Renal cortex interstitium (tissue), 11 donors: ENCODE results near the gene ADRA2B. TPM values are rescaled to one million over a fixed set of nuclear protein-coding genes. Genes with fewer than 3 reads are reported as not detected.
"Not testable (repeated sequence)": the region's sequence is repeated elsewhere in the genome, so short reads cannot be mapped to it uniquely, and the experiment has no call there.

Experiments
- DNase-seq, 11 donors: peaks; one replicate each; pipeline ENCODE4 v3.0.0-alpha.2; 2013; ENCODE audit warnings: low read depth in 9 of 11, low spot score in 4 of 11; ENCODE audit errors: extremely low read depth in 1 of 11
- polyA plus RNA-seq, 3 donors: library from polyadenylated mRNA; unstranded; fragments of 120-200 nt; gene quantifications; one replicate each; pipeline ENCODE4 v1.2.1, GENCODE V29; 2013; ENCODE audit not compliant: insufficient read length in 3 of 3

The ADRA2B gene
- polyA plus RNA-seq, 3 donors: 4.5 to 4.8 (median 4.5) TPM

DNA sequence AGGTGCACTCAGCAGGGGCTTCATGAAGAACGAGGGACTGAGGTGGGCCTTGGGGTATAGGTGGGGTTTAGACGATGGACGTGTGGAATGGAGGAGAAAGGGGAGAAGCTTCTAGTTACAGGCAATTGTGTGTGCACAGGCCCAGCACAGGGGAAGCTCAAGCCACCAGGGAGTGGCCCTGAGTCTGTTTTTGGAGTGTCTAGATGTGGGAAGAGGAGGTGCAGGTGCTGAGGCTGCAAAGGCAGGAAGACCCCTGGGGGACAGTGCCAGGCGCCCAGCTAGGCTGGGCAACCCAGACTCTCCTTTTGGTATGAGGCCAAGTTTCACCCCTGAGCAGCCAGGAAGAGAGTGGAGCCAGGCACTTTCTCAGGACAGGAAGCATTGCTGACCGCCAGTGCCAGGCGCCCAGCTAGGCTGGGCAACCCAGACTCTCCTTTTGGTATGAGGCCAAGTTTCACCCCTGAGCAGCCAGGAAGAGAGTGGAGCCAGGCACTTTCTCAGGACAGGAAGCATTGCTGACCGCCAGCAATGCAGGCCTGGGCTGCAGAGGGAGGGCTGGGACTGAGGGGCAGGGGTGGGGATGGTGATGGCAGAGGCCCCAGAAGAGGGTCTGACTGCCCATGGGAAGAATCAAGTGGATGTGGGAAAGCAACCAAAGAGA is 31.4 kb downstream of the ADRA2B start:
- not testable (repeated sequence) for DNase-seq

DNA sequence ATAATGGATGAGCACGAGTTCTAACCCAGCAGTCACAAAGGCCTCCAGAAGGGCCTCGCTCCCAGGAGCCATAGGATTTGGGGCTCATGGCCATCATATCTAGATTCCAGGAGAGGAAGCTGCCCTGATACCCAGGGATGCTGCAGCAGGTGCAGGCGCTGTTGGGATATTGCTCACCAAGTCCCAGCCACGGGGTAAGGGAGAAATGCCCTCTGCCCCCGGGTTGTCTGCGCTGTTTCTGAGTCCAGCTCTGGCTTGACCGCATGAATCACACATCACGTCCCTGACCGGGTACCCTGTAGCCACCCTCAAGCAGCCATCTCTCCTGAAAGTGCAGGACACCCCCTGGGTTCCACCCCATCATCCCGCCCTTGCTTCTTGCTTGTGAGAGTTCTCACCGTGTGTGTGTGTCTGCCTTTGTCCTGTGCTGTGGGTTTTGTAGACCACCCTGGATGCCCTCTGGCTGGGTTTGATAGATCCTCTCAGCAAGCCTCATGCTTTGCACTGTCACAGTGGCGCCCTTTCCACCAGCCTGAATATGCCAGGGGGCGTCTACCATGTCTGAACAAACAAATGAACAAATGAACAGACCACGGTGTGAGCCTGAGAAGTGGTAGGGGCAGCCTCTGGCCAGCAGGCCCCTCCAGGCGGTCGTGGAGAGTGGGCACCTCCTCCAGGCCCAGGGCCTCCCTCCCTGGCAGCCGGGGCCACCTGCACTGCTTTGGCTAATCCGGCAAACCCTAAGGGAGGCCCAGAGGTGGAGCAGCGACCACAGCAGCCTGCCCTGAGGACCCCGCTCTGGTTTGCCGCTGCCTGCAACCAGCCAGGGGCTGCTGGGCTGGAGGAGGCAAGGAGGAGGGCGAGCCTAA is 32.1 kb downstream of the ADRA2B start:
- DNase-seq: no peak

DNA sequence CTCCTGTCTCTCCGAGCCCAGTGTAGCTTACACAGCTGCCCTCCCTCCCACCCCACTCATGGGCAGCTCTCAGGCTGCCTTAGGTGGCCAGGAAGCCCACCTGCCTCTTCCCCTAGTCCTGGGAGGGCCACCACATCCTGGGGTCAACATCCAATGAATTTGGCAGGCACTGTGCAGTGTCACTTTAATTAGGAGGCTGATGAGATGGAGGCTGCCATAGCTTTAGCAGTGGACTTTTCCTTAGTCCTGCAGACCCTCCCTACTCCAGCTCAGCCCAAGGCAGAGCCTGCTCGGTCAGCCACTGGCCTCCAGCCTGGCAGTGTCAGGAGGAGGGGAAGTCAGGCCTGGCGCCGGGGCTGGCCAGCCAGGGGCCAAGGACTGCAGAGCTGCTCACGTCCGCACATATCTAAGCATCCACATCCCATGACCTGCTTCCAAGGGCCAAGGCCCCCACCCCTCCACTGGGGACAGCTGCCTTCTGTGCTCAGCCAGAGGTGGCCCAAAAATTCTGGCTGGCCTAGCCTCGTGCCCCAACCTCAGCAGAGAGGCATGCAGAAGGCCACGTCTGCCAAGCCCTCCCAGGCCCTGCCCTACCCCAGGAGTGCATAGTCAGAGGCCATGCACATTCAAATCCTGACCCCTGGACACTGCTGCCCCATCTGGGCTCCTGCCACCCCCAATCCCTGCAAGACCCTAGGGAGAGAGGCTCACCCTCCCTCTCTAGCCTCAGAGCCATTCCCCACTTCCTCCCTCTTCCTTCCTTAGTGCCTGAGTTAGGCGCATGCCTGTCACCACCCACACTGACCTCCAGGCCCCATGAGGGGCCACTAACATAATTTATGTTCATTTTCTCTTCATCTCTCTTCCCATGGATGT is 33.1 kb downstream of the ADRA2B start:
- DNase-seq: no peak

DNA sequence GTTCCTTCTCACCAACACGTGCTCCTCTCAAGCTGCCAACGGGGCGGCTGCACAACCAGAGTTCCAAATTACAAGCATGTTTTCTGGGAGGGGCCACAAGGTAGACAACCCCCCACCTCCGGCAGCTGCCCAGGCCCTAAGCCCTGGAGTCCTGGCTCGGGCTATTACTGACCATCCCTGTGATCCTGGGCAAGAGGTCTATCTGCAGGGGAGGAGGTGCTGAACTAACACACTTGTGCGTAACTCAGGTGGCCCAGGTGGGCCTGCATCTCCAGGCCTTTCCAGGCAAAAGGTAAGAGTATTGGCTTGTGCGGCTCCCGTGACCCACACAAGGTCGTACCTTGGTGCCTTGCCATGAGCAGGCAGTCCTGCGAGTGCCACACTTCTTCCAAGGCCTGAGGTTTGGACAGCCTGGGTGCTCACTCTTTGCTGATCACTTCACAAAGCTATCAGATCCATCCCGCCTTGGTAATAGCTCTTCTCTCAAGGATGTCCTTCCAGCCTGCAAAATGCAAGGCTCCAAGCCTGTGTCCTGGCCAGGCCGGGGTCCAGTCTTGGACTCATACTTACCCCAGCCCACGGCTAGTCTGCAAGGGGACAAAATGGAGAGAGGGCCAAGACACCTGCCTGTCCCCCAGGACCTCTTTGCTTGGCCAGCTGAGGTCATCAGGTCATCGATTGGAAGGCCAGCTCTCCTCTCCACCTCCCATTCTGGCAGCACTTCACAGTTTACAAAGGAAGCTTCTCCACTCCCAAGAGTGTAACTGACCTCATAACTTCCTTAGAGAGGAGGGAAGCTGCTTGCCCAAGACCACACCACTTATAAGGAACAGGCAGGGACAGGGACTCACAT is 33.9 kb downstream of the ADRA2B start:
- DNase-seq: no peak

DNA sequence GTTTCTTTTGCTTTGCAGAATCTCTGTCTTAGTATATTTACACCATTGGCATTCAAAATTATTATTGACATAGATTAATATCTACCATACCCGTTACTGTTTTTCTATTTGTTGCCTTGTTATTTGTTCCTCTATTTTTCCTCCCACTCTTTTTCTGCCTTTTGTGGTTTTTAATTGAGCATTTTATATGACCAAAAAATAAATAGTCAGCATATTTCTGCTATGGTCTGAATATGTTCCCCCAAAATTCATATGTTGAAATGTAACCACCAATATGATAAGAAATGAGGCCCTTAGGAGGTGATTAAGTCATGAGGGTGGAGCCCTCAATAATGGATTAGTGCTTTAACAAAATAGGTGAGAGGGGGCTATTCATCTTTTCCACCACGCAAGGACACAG is 35.3 kb downstream of the ADRA2B start:
- DNase-seq: no peak

DNA sequence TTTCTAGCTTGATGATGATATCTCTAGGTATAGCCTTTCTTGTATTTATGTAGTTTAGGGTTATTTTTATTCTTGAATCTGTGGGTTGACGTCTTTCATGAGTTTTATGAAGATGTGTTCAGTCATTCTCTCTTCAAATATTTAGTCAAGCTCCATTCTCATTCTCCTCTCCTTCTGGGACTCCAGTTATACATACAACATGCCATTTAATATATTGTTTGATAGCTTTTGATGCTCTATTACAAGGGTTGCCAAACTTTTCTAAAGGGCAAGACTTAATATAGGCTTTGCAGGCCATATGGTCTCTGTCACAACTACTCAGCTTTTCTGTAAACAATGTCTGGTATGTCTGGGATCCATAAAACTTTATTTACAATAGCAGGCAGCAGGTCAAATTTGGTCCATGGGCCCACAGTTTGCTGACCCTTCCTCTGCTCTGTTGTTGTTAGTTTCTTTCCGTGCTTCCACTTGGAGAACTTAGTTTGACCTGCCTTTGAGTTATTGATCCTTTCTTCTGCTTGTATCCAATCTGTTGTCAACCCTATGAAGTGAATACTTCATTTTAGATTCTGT is 41.1 kb downstream of the ADRA2B start:
- no peak for DNase-seq

DNA sequence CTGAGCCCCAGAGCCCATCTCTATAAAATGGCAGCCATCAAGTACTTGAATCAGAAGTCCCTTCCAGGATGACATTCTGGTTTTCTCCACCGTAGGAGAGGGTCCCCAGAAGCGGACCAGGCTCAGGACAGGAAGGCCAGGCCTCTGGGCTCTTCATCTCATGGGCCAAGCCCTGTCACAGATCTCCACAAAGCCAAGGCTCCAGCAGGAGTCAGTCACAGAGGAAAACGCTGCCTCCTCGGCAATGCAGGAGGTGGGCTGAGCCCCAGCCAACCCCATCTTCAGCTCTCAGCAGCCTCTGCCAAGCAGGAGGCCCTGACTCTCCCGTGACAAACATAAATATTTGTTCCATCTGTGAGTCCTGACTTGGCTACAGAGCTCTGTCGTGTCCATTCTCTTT is 42.2 kb downstream of the ADRA2B start:
- no peak for DNase-seq

DNA sequence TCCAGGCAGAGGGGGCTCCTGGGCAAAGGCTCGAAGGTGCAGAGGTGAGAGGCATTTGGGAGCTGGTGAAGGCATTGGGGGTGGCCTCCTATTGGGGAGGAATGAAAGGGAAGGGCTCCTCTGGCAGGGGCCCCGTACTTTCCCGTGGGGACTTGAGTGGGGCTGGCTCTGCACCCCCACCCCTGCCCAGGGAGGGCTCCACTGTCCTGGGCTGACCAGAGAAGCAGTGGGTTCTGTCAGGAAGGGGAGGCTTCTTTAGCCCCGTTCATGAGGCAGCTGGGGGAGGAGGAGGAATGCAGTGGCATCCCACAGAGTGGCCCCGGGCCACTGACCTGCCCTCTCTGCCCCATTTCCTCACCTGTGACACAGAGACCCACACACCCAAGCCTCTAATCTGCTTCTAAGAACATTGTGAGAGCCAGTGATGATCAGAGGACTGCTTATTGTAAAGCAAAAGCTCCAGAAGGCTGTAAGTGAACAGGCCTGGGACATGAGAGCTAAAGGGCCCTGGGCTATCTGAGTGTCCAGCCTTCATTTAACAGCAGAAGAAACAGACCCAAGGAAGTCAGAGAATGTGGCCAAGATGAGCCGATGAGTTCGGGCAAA is 43.1 kb downstream of the ADRA2B start:
- no peak for DNase-seq

DNA sequence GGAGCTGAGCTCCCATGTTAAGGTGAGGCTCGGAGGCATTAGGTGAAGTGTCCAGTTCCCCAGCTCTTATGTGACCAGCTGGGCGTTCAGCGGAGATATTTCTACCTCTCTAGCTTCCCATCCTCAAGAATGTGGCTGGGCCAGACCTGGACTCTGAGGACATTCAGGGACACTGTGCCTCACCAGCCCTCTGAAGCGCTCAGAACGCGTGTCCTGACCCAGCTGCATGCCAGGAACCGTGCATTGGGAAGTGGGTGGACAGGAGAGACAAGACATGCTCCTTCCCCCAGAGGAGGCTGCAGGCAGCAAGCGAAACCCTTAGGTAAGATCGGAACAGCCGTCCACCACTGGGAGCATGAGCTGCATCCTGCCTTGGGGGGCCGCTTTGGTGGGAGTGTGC is 43.6 kb downstream of the ADRA2B start:
- no peak for DNase-seq

DNA sequence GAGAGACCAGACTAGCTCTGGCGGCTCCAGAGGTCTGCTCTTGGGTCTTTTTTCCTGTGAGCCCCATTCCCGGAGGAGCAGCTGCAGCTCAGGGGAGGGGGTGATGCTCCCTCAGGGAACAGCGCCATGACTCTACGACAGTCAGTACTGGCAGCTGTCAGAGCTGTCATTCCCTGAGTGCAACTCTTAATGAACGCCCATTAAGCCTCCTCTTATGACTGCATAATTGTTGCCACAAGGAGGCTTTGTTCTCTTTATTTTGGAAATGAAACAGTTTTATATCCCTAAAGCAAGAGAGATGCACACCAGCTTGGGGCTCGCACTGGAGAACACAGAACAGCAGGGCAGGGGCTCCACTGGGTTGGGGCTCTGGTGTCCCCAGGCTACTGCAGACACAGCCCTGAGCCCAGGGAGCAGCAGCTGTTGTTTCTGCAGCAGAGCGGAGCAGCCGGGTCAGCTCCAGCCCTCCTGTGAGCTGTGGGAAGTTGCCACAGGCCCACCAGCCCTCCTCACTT is 44.3 kb downstream of the ADRA2B start:
- not testable (repeated sequence) for DNase-seq

DNA sequence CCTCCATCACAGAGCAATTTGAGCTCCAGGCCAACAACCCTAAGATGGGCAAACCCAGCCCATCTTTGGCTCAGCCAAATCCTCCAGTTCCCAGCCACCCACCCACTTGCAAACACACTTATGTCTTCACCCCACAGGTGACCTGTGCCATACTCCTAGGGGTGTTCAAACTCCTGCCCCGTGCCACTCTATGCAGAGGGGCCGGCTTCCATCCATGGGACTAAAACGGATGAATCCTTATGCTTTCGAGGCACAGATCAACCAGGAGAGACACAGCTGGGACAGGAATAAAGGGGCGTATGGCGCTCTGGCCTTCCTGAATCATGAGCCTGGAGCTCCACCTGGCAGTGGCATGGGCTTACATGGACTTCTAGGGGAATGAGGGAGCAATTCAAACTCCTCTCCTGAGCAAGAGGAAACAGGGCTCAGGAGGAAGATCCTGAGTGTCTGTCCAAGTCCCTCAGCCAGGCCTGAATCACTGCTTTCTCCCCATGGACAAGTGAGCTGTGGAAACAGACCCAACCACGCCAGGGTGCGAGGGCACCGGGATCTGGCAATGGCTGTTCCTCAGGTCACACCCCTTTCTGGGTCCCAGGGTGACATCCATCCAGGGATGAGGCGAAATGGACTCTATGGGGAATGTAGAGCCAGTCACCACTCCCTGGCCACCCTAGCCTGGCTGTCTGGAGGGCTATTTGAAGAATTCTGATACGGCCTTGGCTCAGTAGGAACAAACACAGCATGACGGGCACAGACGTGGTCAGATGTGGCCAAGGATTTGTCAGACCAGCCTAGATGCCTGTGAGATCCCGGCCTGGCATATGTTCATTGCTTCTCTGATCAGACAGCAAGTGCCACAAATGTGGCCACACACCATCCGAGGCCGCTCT is 45.0 kb downstream of the ADRA2B start:
- not testable (repeated sequence) for DNase-seq

DNA sequence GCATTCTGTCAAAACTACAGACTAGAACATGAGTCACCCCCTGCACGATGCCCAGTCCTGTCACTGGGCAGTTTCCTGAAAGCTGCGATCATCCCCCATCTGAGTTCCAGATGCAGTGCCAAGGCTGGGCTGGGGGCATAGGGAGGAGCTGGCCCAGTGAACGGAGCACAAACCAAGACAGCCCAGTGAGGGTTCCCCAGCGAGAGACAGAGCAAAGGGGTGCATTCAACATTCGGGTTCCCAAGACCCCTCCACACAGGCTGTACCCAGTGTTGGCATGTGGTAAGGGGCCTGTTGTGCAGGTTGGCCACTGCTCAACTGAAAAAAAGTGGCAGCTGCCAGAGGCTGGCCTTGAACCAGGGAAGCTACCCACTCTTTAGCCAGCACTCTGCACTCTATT is 46.0 kb downstream of the ADRA2B start:
- not testable (repeated sequence) for DNase-seq

DNA sequence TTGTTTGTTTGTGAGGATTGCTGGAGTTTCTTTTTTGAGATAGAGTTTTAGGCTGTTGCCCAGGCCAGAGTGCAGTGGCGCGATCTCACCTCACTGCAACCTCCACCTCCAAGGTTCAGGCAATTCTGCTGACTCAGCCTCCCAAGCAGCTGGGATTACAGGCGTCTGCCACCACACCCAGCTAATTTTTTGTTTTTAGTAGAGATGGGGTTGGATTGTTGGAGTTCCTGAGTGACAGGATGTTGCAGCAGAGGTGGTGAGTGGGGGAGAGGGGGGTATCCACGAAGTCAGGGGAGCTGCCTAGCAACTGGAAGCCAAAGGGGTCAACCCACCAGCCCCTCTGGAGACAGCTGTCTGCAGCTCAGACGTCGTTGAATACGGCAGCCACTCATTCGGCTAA is 46.5 kb downstream of the ADRA2B start:
- not testable (repeated sequence) for DNase-seq

DNA sequence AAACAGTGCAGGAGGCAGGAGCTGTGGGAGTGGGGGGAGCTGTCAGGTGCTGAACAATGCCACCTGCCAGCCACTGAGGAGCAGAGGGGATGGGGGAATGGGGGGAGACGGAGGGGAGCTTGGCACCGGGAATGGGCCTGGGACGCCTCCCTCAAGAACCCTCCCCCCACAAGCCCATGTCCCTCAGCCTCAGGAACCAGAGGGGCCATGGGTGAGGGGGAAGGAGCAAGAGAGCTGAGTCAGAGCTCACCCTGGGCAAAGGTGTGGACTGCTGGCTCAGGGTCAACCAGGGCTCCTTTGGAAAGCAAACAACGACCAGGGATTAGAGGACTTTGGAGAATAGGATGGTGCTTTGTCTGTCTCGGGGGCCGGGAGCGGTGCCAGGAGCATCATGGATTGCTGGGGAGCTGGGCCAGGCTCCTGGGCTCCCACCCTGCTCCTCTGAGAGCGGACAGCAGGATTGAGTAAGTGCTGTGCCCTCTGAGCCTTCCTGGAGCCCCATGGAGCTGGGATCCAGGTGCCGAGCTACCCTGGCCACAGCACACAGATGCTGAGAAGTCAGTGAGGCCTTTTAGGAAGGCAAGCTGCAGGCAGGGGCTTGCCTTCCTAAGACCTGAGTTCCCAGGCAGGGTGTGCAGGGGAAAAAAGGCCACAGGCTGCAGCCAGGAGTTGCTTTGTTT is 48.3 kb downstream of the ADRA2B start:
- not testable (repeated sequence) for DNase-seq

DNA sequence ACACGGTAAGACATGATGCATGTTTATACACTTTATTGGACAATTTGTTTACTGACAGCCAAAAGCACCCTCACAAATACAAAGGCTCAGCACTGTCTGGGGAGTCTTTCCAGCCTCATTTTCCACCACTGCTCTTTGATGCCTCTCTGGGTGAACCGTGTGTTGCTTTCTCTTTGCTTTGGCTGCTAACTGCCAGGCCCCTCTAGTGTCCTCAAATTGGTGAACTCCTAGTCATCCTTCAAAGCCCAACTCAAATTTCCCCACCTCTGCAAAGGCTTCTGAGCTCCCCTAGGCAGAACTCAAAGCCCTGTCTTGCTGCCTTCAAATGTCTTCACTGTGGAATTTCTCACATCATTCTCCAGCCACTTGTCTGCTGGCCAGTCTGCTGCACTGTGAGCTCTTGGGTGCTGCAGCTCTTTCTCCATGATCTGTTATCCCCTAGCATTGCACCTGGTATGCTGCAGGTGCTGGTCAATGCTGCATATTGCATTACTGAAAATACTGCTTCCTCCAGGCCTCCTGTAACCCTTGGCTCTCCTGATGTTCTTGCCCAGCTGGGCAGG is 49.2 kb downstream of the ADRA2B start:
- DNase-seq: not testable (repeated sequence)

DNA sequence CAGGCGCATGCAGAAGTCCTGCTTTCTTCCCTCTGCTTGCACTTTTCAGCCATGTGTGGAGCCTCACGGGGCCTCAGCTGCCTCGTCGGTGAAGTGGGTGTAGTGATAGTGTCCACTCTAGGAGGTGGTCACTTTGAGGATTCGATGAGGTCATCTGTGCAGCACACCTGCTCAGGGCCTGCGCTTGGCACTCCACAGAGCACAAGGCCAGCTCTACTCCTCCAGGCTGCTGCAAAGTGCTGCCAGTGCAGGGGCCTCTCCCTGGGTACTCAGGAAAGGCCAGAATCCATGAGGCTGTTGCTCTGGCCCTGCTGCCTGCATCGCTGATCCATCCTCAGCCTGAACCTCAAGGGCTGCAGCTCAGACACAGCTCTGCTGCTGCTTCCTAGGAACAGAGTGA is 49.9 kb downstream of the ADRA2B start:
- not testable (repeated sequence) for DNase-seq
